GM10847 (cell line): ENCODE data around the gene CTDP1.

Source experiments
- POLR2A ChIP-seq: IDR thresholded peaks from 2 replicates; pipeline ENCODE4 v1.6.1; 2011; ENCODE audit not compliant: insufficient read length; ENCODE audit errors: extremely low read depth

Gene CTDP1

DNA sequence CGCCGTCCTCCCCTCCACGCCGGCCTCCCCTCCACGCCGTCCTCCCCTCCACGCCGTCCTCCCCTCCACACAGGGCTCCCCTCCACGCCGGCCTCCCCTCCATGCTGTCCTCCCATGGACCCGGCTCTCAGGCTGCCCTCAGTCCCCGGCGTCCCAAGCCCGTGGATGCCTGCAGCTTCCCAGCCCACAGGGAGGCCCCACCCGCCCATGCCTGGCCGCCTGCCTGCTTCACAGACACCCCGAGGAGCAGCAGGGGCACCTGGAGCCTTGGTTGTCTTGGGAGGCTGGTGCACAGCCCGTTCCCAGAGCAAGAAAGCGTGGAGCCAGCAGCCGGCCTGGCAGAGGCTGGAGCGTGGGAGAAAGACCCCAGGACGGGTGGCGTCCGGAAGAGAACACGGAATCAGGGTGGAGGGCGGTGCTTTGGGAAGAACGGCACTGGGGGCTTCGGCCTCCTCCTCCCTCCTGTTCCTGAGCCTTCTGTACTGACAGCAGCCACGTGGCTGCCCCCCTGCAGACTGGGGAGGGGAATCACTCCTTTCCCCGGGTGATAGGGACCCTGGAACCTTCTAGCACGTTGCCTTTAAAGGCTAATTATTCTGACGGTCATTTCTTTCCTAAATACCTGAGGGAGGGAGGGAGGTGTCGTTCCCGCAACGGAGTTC lies 92.0 kb downstream of the CTDP1 start:
- no peak for TF ChIP-seq POLR2A

DNA sequence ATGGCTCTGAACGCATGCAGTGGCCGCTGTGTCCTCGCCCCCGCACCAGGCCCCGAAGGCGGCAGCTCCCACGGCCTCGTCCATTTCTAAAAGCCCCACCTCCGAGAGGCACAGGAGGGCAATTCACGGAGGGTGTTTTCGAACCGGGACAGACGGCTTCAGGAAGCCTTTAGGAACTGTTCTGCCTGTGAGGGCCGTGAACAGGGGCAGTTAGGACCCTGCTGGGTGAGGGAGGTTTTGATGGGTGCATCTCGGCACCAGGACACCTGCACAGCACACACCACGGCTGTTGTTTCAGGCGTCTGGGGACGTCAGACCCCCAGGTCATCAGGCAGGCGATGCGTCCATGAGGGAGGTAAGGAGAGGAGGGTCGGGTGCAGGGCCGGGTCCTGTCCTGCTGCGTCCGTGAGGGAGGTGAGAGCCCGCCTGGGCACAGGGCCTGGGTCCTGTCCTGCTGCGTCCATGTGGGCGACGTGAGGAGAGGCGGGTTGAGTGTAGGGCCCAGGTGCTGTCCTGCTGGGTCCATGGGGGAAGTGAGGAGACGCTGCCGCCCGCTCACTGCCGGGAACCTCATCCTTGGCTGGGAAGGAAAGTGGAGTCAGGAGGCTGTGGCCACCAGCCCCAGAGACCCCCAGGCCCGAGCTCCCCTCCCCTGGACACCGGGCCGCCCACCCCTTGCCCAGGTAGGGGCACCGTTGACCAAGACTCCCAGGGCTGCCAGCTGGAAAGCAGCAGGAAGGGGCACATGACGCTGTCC lies 92.7 kb downstream of the CTDP1 start:
- no peak for TF ChIP-seq POLR2A

DNA sequence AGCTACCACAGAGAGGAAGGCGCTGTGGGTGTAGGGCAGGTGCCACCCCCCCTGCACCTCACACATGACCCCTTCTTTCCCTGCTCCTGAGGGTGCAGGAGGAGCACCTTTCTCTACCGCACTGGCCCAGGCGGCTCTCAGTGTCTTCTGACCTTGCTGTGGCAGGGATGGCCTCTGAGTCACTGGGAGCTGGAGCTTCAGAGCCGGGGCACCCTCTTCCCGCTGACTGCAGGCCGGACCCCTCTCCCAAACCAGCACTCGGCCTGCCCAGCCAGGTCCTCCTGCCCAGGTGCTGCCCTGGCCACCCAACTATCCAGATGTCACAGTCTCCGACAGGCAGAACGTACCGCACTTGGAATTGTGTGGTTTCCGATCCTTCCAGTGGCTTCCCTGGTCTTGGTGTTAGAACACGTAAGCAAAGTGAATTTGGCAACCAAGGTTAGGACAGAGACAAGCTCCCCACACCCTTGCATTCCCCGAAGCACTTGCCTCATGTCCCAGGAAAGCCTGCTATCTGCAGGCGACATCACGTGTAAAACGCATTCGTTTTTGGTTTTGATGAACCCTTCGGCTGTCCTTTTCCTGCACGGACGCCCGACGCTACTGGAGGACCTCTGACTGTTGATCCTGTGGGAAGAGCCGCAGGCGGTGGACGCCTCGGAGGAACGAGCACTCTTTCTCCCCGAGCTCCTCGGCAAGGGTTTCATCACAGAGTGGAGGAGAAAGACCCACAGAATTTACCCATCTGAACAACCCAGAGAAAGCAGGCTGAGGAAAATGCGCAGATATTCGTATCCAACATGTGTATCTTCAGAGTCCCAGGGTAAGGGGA lies 93.5 kb downstream of the CTDP1 start:
- TF ChIP-seq POLR2A = no peak

DNA sequence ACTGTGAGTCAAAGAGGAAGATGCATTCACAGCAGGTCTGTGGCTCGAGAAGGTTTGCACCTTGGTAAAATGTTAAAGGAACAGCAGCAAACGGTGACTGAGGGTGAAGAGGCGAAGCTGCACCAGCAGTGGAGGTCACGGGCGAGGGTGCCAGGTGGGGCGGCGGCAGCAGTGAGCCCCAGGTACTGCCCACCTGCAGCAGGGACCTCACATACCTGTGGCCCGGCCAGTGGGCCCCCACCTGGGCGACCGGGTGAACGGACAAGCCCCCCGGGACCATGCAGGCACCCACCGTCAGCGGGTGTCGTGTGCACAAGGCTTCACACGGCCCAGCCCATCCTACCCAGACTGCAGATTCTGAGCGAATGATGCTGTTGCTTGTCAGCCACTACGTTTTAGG lies 94.5 kb downstream of the CTDP1 start:
- no peak for TF ChIP-seq POLR2A

DNA sequence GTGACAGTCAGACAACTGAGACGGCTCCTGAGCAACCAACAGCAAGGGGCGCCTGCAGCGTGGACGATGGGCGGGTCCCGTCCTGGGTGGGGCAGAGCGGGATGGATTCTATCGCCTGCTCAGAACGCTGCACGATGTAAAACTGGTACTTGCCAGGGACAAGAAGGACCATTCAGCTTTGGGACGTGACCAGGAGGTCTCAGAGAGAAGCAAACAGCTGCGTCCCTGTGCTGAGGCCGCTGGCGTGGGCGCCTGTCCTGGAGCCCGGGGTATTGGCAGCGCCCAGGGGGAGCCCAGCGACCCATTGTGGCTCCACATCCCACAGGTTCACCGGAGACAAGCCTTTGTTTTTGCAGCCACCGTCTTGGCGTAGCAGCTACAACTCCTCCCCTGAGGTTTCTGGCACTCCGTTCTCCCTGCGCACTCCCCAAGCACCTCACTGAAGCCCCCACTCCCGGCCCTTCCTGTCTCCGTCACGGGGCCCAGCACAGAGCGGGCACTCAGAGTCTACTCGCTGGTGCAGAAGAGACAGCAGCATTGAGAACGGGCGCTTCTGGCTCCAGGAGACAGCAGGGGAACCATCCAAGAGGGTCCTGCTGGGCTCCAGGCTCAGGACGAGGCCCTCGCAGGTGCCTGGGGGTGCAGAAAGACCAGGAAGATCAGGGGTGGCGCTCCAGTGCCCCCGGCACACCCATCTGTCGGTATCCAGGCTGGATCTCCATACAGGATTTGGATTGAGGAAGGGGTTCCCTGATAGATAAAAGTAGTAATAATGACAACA lies 96.0 kb downstream of the CTDP1 start:
- no peak for TF ChIP-seq POLR2A

DNA sequence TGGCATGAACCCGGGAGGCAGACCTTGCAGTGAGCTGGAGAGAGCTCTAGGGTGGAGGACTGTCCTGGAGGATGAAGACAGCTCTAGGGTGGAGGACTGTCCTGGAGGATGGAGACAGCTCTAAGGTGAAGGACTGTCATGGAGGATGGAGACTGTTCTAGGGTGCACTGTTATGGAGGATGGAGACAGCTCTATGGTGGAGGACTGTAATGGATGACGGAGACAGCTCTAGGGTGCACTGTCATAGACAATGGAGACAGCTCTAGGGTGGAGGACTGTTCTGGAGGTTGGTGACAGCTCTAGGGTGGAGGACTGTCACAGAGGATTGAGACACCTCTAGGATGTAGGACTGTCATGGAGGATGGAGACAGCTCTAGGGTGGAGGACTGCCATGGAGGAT lies 97.1 kb downstream of the CTDP1 start:
- TF ChIP-seq POLR2A = no peak

DNA sequence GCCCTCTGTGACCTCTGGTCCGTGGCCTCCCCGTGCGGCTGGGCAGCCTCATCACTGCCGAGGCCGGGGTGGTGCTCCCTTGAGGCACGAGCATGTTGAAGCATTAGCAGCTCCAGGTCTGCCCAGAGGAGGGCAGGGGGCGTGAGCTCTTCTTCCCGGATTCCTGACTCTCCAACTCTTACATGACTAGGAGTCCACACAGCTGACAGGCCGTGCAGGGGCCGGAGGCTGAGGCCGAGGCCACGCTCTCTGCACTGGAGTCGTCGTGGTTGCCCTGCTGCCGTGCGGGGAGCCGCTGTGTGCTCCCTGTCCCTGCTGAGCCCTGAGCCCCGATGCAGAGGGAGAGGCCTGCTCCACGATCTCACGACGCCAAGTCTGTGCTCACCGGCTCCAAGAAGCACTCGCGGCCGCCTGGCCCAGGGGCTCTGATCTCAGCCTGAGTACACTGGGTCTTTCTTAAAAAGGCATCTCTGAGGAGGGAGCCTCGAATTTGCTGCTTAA lies 98.7 kb downstream of the CTDP1 start:
- TF ChIP-seq POLR2A = no peak

DNA sequence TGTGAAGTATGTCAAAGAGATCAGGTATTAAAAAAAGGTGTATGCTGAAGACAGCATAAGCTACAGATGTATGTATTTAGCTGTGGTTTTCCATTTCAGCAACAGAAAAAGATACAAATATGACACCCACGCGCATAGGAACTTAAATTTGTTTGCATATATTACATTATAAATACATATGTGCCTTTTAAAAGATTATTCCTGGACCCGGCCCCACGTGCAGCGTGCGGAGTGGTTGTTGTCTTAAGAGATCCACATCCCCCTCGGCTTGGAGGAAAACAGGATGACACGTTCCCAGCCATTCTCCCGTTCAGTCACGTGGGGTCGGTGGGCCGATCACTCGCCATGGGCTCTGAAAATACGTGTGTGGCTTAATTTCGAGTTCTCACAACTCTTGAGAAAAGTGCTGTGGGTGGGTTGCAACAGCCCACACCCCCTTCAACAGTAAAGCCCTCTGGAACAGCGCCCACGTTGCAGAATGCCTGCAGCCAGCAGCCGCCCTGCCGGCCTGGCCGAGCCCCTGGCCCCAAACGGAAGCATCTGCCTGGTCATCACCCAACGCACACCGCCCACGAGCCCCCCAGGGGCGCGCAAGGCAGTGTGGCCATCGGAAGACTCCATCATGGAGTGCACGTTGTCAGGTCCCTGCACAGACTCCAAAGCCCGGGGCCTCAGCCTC lies 99.6 kb downstream of the CTDP1 start:
- no peak for TF ChIP-seq POLR2A

DNA sequence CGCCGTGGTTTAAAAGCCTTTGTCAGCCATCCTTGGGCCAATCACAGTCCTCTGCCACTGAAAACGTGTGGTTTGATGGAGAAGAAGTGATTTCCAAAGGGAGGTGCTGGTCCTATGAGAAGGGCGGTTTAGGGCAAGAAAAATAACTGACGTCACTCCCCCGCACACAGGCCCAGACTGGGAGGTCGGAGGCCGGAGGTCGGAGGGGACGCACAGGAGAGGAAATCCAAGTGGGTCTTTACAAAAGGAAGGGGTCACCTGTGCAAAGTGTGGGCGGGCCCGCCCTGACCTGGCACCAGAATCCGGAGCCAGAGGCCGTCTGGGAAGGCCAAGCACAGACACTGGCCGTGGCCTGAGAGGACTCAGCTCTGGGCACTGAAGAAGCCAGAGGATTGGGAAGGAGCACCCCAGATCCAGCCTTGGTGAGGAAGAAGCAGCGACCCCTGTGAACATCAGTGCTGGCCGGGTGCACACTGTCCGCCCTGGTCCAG lies 100.1 kb downstream of the CTDP1 start:
- no peak for TF ChIP-seq POLR2A

DNA sequence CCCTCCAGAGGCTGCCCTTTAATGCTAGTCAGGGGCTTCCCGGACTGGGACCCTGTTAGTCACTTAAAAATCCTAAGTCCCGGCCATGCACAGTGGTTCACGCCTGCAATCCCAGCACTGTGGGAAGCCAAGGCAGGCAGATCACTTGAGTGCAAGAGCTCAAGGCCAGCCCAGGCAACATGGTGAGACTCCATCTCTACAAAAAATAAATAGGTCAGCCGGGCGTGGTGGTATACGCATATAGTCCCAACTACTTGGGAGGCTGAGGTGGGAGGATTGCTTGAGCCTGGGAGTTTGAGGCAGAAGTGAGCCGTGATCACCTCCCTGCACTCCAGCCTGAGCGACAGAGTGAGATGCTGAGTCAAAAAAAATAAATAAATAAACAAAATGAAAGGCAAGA lies 100.9 kb downstream of the CTDP1 start:
- TF ChIP-seq POLR2A = no peak

DNA sequence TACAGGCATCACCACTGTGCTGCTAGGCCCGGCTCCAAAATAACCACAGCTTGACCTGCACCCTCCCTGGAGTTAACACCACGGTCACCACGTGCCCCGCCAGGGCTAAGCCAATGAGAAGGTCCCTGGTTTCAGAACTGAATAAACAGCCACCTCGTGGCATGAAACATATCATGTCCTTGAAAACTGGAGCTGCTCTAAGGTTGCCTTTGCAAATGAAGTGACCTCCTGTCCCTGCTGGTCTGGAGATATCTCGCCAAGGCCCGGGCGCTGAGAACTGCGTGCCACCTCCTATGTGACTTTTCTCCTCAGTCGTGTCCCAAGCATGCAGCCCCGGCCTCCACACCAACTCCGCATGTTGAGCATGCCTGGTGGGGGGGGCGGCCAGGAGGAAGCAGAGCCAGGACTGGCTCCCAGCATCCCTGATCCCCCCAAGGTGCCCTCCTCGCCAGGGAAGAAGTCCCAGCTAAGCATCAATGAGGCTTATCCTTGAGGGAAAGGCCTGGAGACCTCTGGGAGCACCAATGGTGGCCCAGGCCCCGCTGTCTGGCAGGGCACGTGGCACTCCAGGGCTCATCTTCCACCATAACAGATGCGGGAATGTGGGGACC lies 101.8 kb downstream of the CTDP1 start:
- no peak for TF ChIP-seq POLR2A

DNA sequence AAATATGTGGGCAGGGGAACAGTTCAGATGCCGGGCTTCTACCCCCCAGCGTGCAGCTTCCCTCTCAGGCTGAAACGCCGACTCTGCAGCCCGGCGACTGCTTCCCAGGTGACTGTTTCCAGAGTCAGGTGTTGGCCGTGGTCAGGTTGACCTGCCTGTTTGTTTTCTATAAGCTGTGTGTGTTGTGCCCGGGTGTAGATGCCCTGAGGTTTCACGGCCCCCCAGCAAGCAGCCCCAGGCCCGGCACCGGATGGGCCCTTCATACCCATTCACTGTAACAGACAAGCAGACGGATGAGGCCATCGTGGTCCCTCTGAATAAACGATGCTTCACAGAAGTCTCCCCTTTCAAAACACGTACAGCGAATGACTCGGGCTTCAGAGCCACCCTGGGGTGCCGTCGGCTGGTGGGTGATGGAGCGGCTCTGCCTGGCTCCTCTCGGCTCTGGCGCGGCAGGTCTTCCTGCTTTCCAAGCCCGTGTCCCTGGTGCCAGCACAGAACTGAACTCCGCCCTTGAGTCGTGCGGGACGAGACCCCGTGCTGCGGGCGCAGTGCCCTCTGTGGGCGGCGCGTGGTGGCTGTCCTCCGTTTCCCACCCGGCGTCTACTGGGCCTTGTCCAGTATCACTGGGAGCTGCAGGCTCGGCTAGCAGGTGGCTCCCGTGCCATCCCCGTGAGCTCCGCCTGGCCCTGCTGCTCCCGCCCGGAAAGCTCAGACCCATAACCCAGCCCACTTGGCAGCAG lies 103.1 kb downstream of the CTDP1 start:
- no peak for TF ChIP-seq POLR2A

DNA sequence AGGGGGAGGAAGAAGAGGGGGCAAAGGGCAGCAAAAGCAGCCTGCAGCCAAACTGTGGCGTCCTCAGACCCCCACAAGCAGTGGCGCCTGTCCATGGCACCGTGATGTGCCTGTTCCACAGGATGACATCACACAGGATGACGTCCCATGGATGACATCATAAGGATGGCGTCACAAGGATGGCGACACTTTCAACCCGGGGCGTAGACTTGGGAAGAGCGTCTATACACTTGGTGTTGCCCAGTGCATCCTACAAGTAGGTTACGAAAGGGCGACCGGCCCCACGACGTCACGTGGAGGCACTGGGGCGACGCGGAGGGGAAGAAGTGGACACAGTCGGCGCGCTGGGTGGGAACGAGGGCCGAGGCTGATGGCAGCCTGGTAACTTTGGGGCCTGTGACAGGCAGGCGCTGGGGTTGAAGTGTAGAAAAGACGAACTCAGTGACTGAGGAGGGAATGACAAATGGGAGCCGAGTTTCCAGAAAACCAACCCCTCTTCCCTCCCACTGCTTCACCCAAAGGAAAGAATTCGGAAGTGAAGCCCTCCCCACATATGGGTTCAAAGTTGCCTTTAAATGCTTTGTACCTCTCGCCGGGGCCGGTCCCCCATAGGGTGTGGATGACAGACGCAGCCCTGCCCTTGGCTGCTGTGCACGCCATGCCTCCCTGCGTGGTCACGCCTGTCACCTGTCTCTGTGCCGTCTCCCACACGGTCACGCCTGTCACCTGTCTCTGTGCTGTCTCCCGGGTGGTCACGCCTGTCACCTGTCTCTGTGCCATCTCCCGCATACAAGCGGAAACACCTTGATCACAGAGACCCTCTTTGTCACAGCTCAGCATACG lies 104.7 kb downstream of the CTDP1 start:
- TF ChIP-seq POLR2A = no peak
